Glutamatergic neuron (in vitro differentiated cells): ENCODE data around the gene C12orf57. TPM values are rescaled to one million over a fixed set of nuclear protein-coding genes. Genes with fewer than 3 reads are reported as not detected.
A peak's percentile ranks its signal among the peaks of the same experiment; 100 is the strongest.

ENCODE experiments used
- DNase-seq: peaks from one replicate; pipeline ENCODE4 v3.0.0; 2022
- H3K27ac Mint-ChIP-seq: one replicate; pipeline ENCODE4 v1.8.0; 2020; ENCODE audit warnings: mild to moderate bottlenecking, mixed read lengths, inconsistent platforms; ENCODE audit not compliant: unreplicated experiment
- H3K27me3 Mint-ChIP-seq: one replicate; pipeline ENCODE4 v1.8.0; 2020; ENCODE audit warnings: mild to moderate bottlenecking, moderate library complexity, mixed read lengths, inconsistent platforms; ENCODE audit not compliant: unreplicated experiment
- H3K36me3 Mint-ChIP-seq: one replicate; pipeline ENCODE4 v1.8.0; 2020; ENCODE audit warnings: mild to moderate bottlenecking, mixed read lengths, inconsistent platforms; ENCODE audit not compliant: unreplicated experiment
- H3K4me1 Mint-ChIP-seq: one replicate; pipeline ENCODE4 v1.8.0; 2020; ENCODE audit warnings: mild to moderate bottlenecking, low read depth, mixed read lengths, inconsistent platforms; ENCODE audit not compliant: unreplicated experiment
- H3K4me3 Mint-ChIP-seq: one replicate; pipeline ENCODE4 v1.8.0; 2020; ENCODE audit warnings: mild to moderate bottlenecking, mixed read lengths, inconsistent platforms; ENCODE audit not compliant: unreplicated experiment
- H3K9me3 Mint-ChIP-seq: one replicate; pipeline ENCODE4 v1.8.0; 2020; ENCODE audit warnings: mild to moderate bottlenecking, moderate library complexity, mixed read lengths, inconsistent platforms; ENCODE audit not compliant: unreplicated experiment
- total RNA-seq: library from RNA; stranded (reverse); fragmentation: NEBNext Ultra II Directional; extraction: Animal tissue kit (Norgen Biotek cat#: 25700); gene quantifications from one replicate; pipeline ENCODE4 v1.2.1, GENCODE V29; 2021; ENCODE audit not compliant: unreplicated experiment
- TF ChIP-seq, protein P1 (sequence below): fragments of 200-600 bp; sonication (generic); IDR thresholded peaks from one replicate; pipeline ENCODE4 v1.5.0; 2021; ENCODE audit not compliant: partially characterized antibody, unreplicated experiment

The C12orf57 gene
- total RNA-seq, 1 donor from 2014 or later = 184 TPM

DNA sequence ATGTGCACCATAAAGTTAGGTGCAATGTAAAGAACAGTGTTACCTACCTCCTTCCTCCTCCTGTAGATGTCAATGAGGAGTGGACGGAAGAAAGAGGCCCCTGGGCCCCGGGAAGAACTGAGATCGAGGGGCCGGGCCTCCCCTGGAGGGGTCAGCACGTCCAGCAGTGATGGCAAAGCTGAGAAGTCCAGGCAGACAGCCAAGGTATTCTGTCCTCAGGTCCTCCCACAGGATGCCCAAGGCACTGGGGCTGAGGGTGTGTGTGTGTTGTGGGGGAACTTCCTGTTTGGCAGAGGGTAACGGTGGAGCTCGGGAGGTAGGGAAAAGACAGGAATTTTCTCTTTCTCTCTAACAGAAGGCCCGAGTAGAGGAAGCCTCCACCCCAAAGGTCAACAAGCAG is 9.7 kb upstream of the C12orf57 start:
- Mint-ChIP-seq H3K9me3 (peaks cover 19% of the 10 kb centered on the region), H3K4me1 (peaks cover 10% of the 10 kb centered on the region), H3K36me3 (peaks cover 7% of the 10 kb centered on the region), H3K4me3 (peak overlapping the region; percentile 25), H3K27ac (no peak overlapping the region), H3K27me3 (peaks cover 11% of the 10 kb centered on the region)
- TF ChIP-seq, protein P1, sequence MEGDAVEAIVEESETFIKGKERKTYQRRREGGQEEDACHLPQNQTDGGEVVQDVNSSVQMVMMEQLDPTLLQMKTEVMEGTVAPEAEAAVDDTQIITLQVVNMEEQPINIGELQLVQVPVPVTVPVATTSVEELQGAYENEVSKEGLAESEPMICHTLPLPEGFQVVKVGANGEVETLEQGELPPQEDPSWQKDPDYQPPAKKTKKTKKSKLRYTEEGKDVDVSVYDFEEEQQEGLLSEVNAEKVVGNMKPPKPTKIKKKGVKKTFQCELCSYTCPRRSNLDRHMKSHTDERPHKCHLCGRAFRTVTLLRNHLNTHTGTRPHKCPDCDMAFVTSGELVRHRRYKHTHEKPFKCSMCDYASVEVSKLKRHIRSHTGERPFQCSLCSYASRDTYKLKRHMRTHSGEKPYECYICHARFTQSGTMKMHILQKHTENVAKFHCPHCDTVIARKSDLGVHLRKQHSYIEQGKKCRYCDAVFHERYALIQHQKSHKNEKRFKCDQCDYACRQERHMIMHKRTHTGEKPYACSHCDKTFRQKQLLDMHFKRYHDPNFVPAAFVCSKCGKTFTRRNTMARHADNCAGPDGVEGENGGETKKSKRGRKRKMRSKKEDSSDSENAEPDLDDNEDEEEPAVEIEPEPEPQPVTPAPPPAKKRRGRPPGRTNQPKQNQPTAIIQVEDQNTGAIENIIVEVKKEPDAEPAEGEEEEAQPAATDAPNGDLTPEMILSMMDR = no peak
- no peak for DNase-seq

DNA sequence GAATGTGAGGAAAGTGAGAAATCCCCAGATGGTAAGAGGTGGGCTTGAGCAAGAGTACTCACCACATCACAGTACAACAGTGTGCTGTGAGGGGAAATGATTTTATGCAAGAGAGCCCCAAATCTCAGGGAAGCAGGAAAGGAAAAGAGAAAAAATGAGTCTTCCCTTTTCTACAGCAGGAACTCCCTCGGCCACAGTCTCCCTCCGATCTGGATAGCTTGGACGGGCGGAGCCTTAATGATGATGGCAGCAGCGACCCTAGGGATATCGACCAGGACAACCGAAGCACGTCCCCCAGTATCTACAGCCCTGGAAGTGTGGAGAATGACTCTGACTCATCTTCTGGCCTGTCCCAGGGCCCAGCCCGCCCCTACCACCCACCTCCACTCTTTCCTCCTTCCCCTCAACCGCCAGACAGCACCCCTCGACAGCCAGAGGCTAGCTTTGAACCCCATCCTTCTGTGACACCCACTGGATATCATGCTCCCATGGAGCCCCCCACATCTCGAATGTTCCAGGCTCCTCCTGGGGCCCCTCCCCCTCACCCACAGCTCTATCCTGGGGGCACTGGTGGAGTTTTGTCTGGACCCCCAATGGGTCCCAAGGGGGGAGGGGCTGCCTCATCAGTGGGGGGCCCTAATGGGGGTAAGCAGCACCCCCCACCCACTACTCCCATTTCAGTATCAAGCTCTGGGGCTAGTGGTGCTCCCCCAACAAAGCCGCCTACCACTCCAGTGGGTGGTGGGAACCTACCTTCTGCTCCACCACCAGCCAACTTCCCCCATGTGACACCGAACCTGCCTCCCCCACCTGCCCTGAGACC is 8.2 kb upstream of the C12orf57 start:
- DNase-seq = no peak
- TF ChIP-seq, protein P1 = no peak
- Mint-ChIP-seq H3K27me3 (peaks cover 18% of the 10 kb centered on the region), H3K4me1 (peaks cover 6% of the 10 kb centered on the region), H3K36me3 (peaks cover 11% of the 10 kb centered on the region), H3K9me3 (peaks cover 21% of the 10 kb centered on the region), H3K27ac (peak overlapping the region; percentile 60), H3K4me3 (peak overlapping the region; percentile 8)

DNA sequence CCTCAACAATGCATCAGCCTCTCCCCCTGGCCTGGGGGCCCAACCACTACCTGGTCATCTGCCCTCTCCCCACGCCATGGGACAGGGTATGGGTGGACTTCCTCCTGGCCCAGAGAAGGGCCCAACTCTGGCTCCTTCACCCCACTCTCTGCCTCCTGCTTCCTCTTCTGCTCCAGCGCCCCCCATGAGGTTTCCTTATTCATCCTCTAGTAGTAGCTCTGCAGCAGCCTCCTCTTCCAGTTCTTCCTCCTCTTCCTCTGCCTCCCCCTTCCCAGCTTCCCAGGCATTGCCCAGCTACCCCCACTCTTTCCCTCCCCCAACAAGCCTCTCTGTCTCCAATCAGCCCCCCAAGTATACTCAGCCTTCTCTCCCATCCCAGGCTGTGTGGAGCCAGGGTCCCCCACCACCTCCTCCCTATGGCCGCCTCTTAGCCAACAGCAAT is 7.6 kb upstream of the C12orf57 start:
- peak overlapping the region; percentile 49 for H3K4me3 Mint-ChIP-seq
- no peak overlapping the region for H3K27ac Mint-ChIP-seq
- H3K4me1 Mint-ChIP-seq = peaks cover 5% of the 10 kb centered on the region
- TF ChIP-seq, protein P1 = no peak
- peaks cover 18% of the 10 kb centered on the region for H3K27me3 Mint-ChIP-seq
- H3K9me3 Mint-ChIP-seq = peaks cover 20% of the 10 kb centered on the region
- peaks cover 13% of the 10 kb centered on the region for H3K36me3 Mint-ChIP-seq
- no peak for DNase-seq

DNA sequence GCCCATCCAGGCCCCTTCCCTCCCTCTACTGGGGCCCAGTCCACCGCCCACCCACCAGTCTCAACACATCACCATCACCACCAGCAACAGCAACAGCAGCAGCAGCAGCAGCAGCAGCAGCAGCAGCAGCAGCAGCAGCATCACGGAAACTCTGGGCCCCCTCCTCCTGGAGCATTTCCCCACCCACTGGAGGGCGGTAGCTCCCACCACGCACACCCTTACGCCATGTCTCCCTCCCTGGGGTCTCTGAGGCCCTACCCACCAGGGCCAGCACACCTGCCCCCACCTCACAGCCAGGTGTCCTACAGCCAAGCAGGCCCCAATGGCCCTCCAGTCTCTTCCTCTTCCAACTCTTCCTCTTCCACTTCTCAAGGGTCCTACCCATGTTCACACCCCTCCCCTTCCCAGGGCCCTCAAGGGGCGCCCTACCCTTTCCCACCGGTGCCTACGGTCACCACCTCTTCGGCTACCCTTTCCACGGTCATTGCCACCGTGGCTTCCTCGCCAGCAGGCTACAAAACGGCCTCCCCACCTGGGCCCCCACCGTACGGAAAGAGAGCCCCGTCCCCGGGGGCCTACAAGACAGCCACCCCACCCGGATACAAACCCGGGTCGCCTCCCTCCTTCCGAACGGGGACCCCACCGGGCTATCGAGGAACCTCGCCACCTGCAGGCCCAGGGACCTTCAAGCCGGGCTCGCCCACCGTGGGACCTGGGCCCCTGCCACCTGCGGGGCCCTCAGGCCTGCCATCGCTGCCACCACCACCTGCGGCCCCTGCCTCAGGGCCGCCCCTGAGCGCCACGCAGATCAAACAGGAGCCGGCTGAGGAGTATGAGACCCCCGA is 7.0 kb upstream of the C12orf57 start:
- DNase-seq = no peak
- TF ChIP-seq, protein P1 = no peak
- peaks cover 18% of the 10 kb centered on the region for H3K27me3 Mint-ChIP-seq
- H3K27ac Mint-ChIP-seq = no peak overlapping the region
- H3K4me3 Mint-ChIP-seq = peak overlapping the region; percentile 49
- peaks cover 20% of the 10 kb centered on the region for H3K9me3 Mint-ChIP-seq
- H3K36me3 Mint-ChIP-seq = peaks cover 13% of the 10 kb centered on the region
- peaks cover 5% of the 10 kb centered on the region for H3K4me1 Mint-ChIP-seq
